GM12873 (cell line): ENCODE results near the gene KRTAP10-11.

Source experiments
- CTCF ChIP-seq: IDR thresholded peaks from 2 replicates; pipeline ENCODE4 v1.5.1; 2012; ENCODE audit warnings: low read depth, mild to moderate bottlenecking, moderate library complexity, low read length, control low read depth; ENCODE audit not compliant: insufficient read depth; ENCODE audit errors: missing control alignments

Gene KRTAP10-11

GRCh38 chr21:44658541-44658910 lies 12.3 kb downstream of the KRTAP10-11 start:
- TF ChIP-seq CTCF, result no peak

GRCh38 chr21:44658913-44659595 lies 12.8 kb downstream of the KRTAP10-11 start:
- TF ChIP-seq CTCF, result no peak

GRCh38 chr21:44664691-44665090 lies 18.5 kb downstream of the KRTAP10-11 start:
- no peak for TF ChIP-seq CTCF

- no peak for TF ChIP-seq CTCF
These were observed 20.4 kb downstream of the KRTAP10-11 start, which contains the start of gene KRTAP12-2 for GRCh38 chr21:44666401-44667320. Gene KRTAP12-2 (minus strand): TSS chr21:44666927. CDS start chr21:44666886, 41 bp downstream.

- no peak for TF ChIP-seq CTCF
These were observed 21.4 kb downstream of the KRTAP10-11 start for GRCh38 chr21:44667612-44668011.

- TF ChIP-seq CTCF, result no peak
These were observed 24.6 kb downstream of the KRTAP10-11 start for GRCh38 chr21:44670642-44671432.
